Esophagus squamous epithelium (tissue), 5 donors: Measurements from ENCODE around the gene SKI. TPM values are rescaled to one million over a fixed set of nuclear protein-coding genes. Genes with fewer than 3 reads are reported as not detected.

Source experiments
- DNase-seq: peaks from one replicate; lab custom pipeline; 2025; lab: John Stamatoyannopoulos, UW
- H3K27ac ChIP-seq, 4 donors: fragments of 200-600 bp; sonication (generic); one replicate each; pipeline ENCODE4 v1.5.1; 2016 to 2019; ENCODE audit warnings: mild to moderate bottlenecking in 1 of 4
- H3K27me3 ChIP-seq, 4 donors: fragments of 200-600 bp; sonication (generic); 1 replicate in 3 of 4; 2 replicates in 1 of 4; pipeline versions ENCODE4 v1.5.1 to v1.6.0; 2017 to 2021; ENCODE audit warnings: antibody characterized with exemption in 1 of 4
- H3K36me3 ChIP-seq, 3 donors: fragments of 200-600 bp; sonication (generic); one replicate each; pipeline ENCODE4 v1.5.1; 2016 to 2019
- H3K4me1 ChIP-seq, 3 donors: fragments of 200-600 bp; sonication (generic); one replicate each; pipeline ENCODE4 v1.5.1; 2017 to 2019
- H3K4me3 ChIP-seq, 4 donors: fragments of 200-600 bp; sonication (generic); 1 replicate in 3 of 4; 2 replicates in 1 of 4; pipeline ENCODE4 v1.5.1; 2016 to 2019; ENCODE audit warnings: mild to moderate bottlenecking in 2 of 4, moderate library complexity in 1 of 4
- H3K9me3 ChIP-seq, 3 donors: fragments of 200-600 bp; sonication (generic); one replicate each; pipeline ENCODE4 v1.5.1; 2016 to 2019
- POLR2A ChIP-seq, 4 donors: fragments of 450-650 bp; IDR thresholded peaks; one replicate each; pipeline ENCODE4 v1.6.1; 2017; ENCODE audit warnings: antibody characterized with exemption in 4 of 4, mild to moderate bottlenecking in 4 of 4, moderate library complexity in 3 of 4
- WGBS, 2 donors: methylation state at CpG; one replicate each; pipeline ENCODE4 v1.1.5; 2018; 5-methylcytosine and 5-hydroxymethylcytosine counted together
- intact Hi-C: fragments of 100-400 bp; cut with DNase I; formaldehyde crosslinking; loops from one replicate; pipeline ENCODE4 v1.15.0; 2022
- total RNA-seq, 4 donors: library from RNA; depleted of rRNA; stranded (reverse); fragments of >200 nt; gene quantifications; one replicate each; pipeline ENCODE4 v1.1.0, GENCODE V29; 2016
- TF ChIP-seq, protein P1 (sequence below), 6 experiments: fragments of 450-650 bp in 4 of 6; fragments of 200-600 bp in 2 of 6; sonication (generic) in 2 of 6; IDR thresholded peaks; one replicate each; pipeline ENCODE4 v1.5.1; 2016 to 2019; ENCODE audit warnings: antibody characterized with exemption in 6 of 6, mild to moderate bottlenecking in 4 of 6, moderate library complexity in 4 of 6
- donor health status: DM: yes; HTN: yes; CAD: no.

Gene SKI
- total RNA-seq, 4 donors from 2014 or later, result 18.2 to 38.8 (median 25.2) TPM

DNA sequence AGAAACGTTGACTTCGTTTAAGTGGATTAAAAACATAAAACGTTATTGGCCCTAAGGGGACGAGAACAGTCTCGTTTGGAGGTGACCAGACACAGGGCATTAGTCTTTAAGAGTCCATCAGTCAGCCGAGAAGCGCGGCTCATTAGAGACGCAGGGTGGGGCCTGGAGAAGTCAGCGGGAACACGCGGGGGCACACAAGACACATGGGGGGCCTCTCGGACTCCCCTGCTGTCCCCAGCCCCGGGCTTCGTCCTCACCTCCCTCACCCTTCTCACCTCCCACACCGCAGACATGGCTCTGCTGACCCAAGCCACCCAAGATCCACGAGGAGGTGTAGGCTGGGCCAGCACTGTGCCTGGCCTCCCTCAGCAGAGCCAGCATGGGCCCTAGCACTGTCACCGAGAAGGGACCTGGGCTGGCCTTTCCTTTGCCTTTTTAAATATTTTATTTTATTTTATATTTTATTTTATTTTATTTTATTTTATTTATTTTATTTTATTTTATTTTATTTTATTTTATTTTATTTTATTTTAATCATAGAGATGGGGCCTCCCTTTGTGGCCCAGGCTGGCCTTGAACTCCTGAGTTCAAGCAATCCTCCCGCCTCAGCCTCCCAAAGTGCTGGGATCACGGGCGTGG, 114.4 kb downstream of the SKI start:
- Histone ChIP-seq H3K27me3 (peaks cover 0 to 18% (median 0%) of the 10 kb centered on the region in 4 donors), H3K36me3 (no peaks in the 10 kb centered on the region), H3K4me3 (no peak overlapping the region), H3K4me1 (peaks cover 0 to 10% (median 0%) of the 10 kb centered on the region in 3 donors), H3K27ac (no peak overlapping the region), H3K9me3 (no peaks in the 10 kb centered on the region)
- no peak for DNase-seq
- 79 to 90% methylated on average over 20 of the region's 21 CpGs for WGBS, 2 donors
- no peak for TF ChIP-seq POLR2A (IDR thresholded peaks at IDR 0.05)
- TF ChIP-seq, protein P1, sequence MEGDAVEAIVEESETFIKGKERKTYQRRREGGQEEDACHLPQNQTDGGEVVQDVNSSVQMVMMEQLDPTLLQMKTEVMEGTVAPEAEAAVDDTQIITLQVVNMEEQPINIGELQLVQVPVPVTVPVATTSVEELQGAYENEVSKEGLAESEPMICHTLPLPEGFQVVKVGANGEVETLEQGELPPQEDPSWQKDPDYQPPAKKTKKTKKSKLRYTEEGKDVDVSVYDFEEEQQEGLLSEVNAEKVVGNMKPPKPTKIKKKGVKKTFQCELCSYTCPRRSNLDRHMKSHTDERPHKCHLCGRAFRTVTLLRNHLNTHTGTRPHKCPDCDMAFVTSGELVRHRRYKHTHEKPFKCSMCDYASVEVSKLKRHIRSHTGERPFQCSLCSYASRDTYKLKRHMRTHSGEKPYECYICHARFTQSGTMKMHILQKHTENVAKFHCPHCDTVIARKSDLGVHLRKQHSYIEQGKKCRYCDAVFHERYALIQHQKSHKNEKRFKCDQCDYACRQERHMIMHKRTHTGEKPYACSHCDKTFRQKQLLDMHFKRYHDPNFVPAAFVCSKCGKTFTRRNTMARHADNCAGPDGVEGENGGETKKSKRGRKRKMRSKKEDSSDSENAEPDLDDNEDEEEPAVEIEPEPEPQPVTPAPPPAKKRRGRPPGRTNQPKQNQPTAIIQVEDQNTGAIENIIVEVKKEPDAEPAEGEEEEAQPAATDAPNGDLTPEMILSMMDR (IDR thresholded peaks at IDR 0.05), result no peak
- intact Hi-C loops, result no loop called here

- intact Hi-C loops, result no loop called here
- peaks cover 0 to 10% (median 0%) of the 10 kb centered on the region in 3 donors for H3K4me1 ChIP-seq
- no peak overlapping the region for H3K27ac ChIP-seq
- 73 to 86% methylated on average over 10 to 18 of the region's 39 CpGs for WGBS, 2 donors
- H3K4me3 ChIP-seq, result no peak overlapping the region
- peaks cover 0 to 18% (median 0%) of the 10 kb centered on the region in 4 donors for H3K27me3 ChIP-seq
- H3K9me3 ChIP-seq, result no peaks in the 10 kb centered on the region
- DNase-seq, result no peak
- TF ChIP-seq, protein P1 (IDR thresholded peaks at IDR 0.05), result no peak
- TF ChIP-seq POLR2A (IDR thresholded peaks at IDR 0.05), result no peak
- no peaks in the 10 kb centered on the region for H3K36me3 ChIP-seq
Observed at GRCh38 chr1:2343023-2343935, 115.2 kb downstream of the SKI start.

GRCh38 chr1:2344121-2344681, 116.1 kb downstream of the SKI start:
- DNase-seq, result no peak
- Histone ChIP-seq H3K9me3 (no peaks in the 10 kb centered on the region), H3K27ac (no peak overlapping the region), H3K36me3 (no peaks in the 10 kb centered on the region), H3K4me1 (peaks cover 0 to 10% (median 0%) of the 10 kb centered on the region in 3 donors), H3K27me3 (peaks cover 0 to 18% (median 0%) of the 10 kb centered on the region in 4 donors), H3K4me3 (no peak overlapping the region)
- 20 to 37% methylated on average over 3 to 14 of the region's 24 CpGs for WGBS, 2 donors
- TF ChIP-seq, protein P1 (IDR thresholded peaks at IDR 0.05), result no peak
- no peak for TF ChIP-seq POLR2A (IDR thresholded peaks at IDR 0.05)
- intact Hi-C loops, result no loop called here

DNA sequence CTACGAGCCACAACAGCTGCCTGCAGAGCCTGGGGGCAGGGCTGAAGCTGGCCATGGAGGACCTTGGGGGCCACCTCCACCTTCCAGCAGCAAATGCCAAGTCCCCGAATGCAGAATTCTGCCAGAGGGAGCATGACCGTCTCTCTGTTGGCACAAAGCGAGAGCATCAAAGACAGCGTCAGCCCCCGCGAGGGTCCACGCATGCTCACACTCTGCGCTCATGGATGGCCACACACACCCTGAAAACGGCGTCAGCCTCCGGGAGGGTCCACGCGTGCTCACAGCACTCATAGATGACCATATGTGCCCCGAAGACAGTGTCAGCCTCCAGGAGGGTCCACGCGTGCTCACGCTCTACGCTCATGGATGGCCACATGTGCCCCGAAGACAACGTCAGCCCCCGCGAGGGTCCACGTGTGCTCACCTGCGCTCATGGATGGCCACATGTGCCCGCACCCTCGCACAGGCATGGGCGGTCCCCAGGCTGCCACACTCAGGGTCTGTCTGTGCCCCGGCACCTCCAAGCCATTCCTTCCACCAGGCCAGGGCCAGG, 116.7 kb downstream of the SKI start:
- no peaks in the 10 kb centered on the region for H3K36me3 ChIP-seq
- H3K27ac ChIP-seq, result no peak overlapping the region
- H3K4me1 ChIP-seq, result peaks cover 0 to 10% (median 0%) of the 10 kb centered on the region in 3 donors
- H3K9me3 ChIP-seq, result no peaks in the 10 kb centered on the region
- TF ChIP-seq, protein P1 (IDR thresholded peaks at IDR 0.05), result no peak
- no peak for TF ChIP-seq POLR2A (IDR thresholded peaks at IDR 0.05)
- intact Hi-C loops, result no loop called here
- H3K27me3 ChIP-seq, result peaks cover 0 to 18% (median 0%) of the 10 kb centered on the region in 4 donors
- DNase-seq, result no peak
- WGBS, 2 donors, result 85 to 90% methylated on average over 7 to 20 of the region's 29 CpGs
- H3K4me3 ChIP-seq, result no peak overlapping the region
